H1 (cell line): ENCODE results near the gene RRAD. TPM values are rescaled to one million over a fixed set of nuclear protein-coding genes. Genes with fewer than 3 reads are reported as not detected.
A peak's percentile ranks its signal among the peaks of the same experiment; 100 is the strongest.

Experiments
- CTCF ChIA-PET: fragments of 300-600 bp; sonication (Branson Sonifier 250); formaldehyde crosslinking; loops from one replicate; lab custom pipeline; 2021; ENCODE audit not compliant: partially characterized antibody; lab: Charles Lee
- POLR2A ChIA-PET: fragments of 300-600 bp; sonication (Branson Sonifier 250); formaldehyde crosslinking; loops from one replicate; lab custom pipeline; 2021; ENCODE audit warnings: inconsistent platforms; ENCODE audit not compliant: partially characterized antibody; lab: Charles Lee
- DNase-seq, 2 experiments: peaks; one replicate each; pipeline versions ENCODE4 v3.0.0 to v3.0.0-alpha.2; 2010 to 2022; ENCODE audit warnings: low spot score in 2 of 2, low read depth in 1 of 2, mixed read lengths in 1 of 2
- FAIRE-seq: peaks from 2 replicates; lab custom pipeline; 2011; peaks lifted over from hg19 to GRCh38; lab: Jason Lieb, UNC
- H2AFZ ChIP-seq: 2 replicates; pipeline ENCODE4 v1.8.1; 2012; ENCODE audit warnings: low read length, inconsistent platforms
- H2AK5ac ChIP-seq: 2 replicates; pipeline ENCODE4 v1.6.1; 2013; ENCODE audit warnings: low read depth, low read length
- H2BK120ac ChIP-seq: replicated peaks from 2 replicates; pipeline ENCODE3; 2013; ENCODE audit warnings: low read depth, low read length, inconsistent platforms
- H2BK12ac ChIP-seq: 2 replicates; pipeline ENCODE4 v1.6.1; 2013; ENCODE audit warnings: low read depth, low read length
- H2BK15ac ChIP-seq: 2 replicates; pipeline ENCODE4 v1.6.1; 2013; ENCODE audit warnings: low read length
- H2BK20ac ChIP-seq: 2 replicates; pipeline ENCODE4 v1.6.1; 2013; ENCODE audit warnings: low read length
- H2BK5ac ChIP-seq: 2 replicates; pipeline ENCODE4 v1.6.1; 2013; ENCODE audit warnings: low read depth, low read length
- H3K14ac ChIP-seq: 2 replicates; pipeline ENCODE4 v1.6.1; 2013; ENCODE audit warnings: inconsistent platforms; ENCODE audit not compliant: insufficient read length
- H3K18ac ChIP-seq: 2 replicates; pipeline ENCODE4 v1.6.1; 2013; ENCODE audit warnings: low read length; ENCODE audit errors: extremely low read depth
- H3K23ac ChIP-seq: 2 replicates; pipeline ENCODE4 v1.6.1; 2013; ENCODE audit warnings: inconsistent platforms; ENCODE audit not compliant: insufficient read length
- H3K23me2 ChIP-seq: 2 replicates; pipeline ENCODE4 v1.6.1; 2013; ENCODE audit warnings: low read depth, low read length
- H3K27ac ChIP-seq: 2 replicates; pipeline ENCODE4 v1.6.1; 2011; ENCODE audit warnings: low read depth, low read length, inconsistent platforms
- H3K27me3 ChIP-seq, 4 experiments: replicated peaks in 1 of 4; 1 replicate in 1 of 4; 2 replicates in 3 of 4; pipeline versions ENCODE4 v1.6.1 to v1.8.1; 2011 to 2013; ENCODE audit warnings: low read length in 3 of 4, mild to moderate bottlenecking in 3 of 4, inconsistent platforms in 2 of 4, mixed read lengths in 2 of 4, moderate library complexity in 1 of 4; ENCODE audit not compliant: control insufficient read depth in 3 of 4, insufficient read depth in 3 of 4; ENCODE audit errors: extremely low read depth in 1 of 4
- H3K36me3 ChIP-seq, 4 experiments: 2 replicates each; pipeline versions ENCODE4 v1.6.1 to v1.8.1; 2011 to 2013; ENCODE audit warnings: mild to moderate bottlenecking in 4 of 4, low read length in 3 of 4, moderate library complexity in 2 of 4, control low read depth in 1 of 4, inconsistent platforms in 1 of 4; ENCODE audit not compliant: insufficient read depth in 4 of 4, control insufficient read depth in 2 of 4
- H3K4ac ChIP-seq: replicated peaks from 2 replicates; pipeline ENCODE3; 2013; ENCODE audit warnings: low read length, low read depth, mixed read lengths, inconsistent platforms; ENCODE audit not compliant: insufficient read length
- H3K4me1 ChIP-seq, 4 experiments: replicated peaks in 1 of 4; 1 replicate in 1 of 4; 2 replicates in 3 of 4; pipeline versions ENCODE4 v1.6.1 to v1.8.1; 2011 to 2013; ENCODE audit warnings: low read length in 3 of 4, inconsistent platforms in 2 of 4, mixed read lengths in 1 of 4; ENCODE audit not compliant: insufficient read depth in 4 of 4, control insufficient read depth in 3 of 4
- H3K4me2 ChIP-seq, 2 experiments: 2 replicates each; pipeline versions ENCODE4 v1.6.1 to v1.8.1; 2011 to 2013; ENCODE audit warnings: low read depth in 2 of 2, low read length in 2 of 2, control low read depth in 1 of 2, inconsistent platforms in 1 of 2, mild to moderate bottlenecking in 1 of 2; ENCODE audit not compliant: insufficient read depth in 1 of 2
- H3K4me3 ChIP-seq, 4 experiments: fragments of 200-600, 300-600 bp in 1 of 4; sonication (generic), shearing (Covaris generic), sonication (Bioruptor Twin) in 1 of 4; 2 replicates each; pipeline versions ENCODE4 v1.5.1 to v1.8.1; 2011 to 2016; ENCODE audit warnings: low read length in 4 of 4, low read depth in 3 of 4, control low read depth in 2 of 4, inconsistent platforms in 2 of 4, mild to moderate bottlenecking in 2 of 4, mixed read lengths in 1 of 4, moderate library complexity in 1 of 4; ENCODE audit not compliant: insufficient read depth in 2 of 4; ENCODE audit errors: extremely low read depth in 1 of 4
- H3K56ac ChIP-seq: replicated peaks from 2 replicates; pipeline ENCODE3; 2013; ENCODE audit warnings: low read depth, mild to moderate bottlenecking, mixed read lengths, low read length, inconsistent platforms; ENCODE audit not compliant: insufficient read length
- H3K79me1 ChIP-seq: 2 replicates; pipeline ENCODE4 v1.6.1; 2013; ENCODE audit warnings: low read depth, low read length, control low read depth
- H3K79me2 ChIP-seq, 2 experiments: 2 replicates each; pipeline versions ENCODE4 v1.6.1 to v1.8.1; 2012 to 2013; ENCODE audit warnings: low read length in 2 of 2, mild to moderate bottlenecking in 2 of 2, inconsistent platforms in 1 of 2; ENCODE audit not compliant: insufficient read depth in 2 of 2, control insufficient read depth in 1 of 2
- H3K9ac ChIP-seq, 4 experiments: replicated peaks in 1 of 4; 1 replicate in 1 of 4; 2 replicates in 3 of 4; pipeline versions ENCODE4 v1.6.1 to v1.8.1; 2011 to 2013; ENCODE audit warnings: low read depth in 3 of 4, low read length in 3 of 4, control low read depth in 2 of 4, mild to moderate bottlenecking in 2 of 4, moderate library complexity in 2 of 4, inconsistent platforms in 1 of 4; ENCODE audit errors: extremely low read depth in 1 of 4
- H3K9me3 ChIP-seq, 2 experiments: 2 replicates each; pipeline versions ENCODE4 v1.6.1 to v1.8.1; 2012 to 2013; ENCODE audit warnings: mild to moderate bottlenecking in 2 of 2, moderate library complexity in 2 of 2, control low read depth in 1 of 2, inconsistent platforms in 1 of 2, low read depth in 1 of 2, low read length in 1 of 2, mixed read lengths in 1 of 2; ENCODE audit not compliant: insufficient read depth in 2 of 2
- H4K20me1 ChIP-seq, 2 experiments: replicated peaks in 1 of 2; 2 replicates each; pipeline versions ENCODE3 to v1.8.1; 2011 to 2013; ENCODE audit warnings: inconsistent platforms in 2 of 2, low read length in 2 of 2, mild to moderate bottlenecking in 1 of 2; ENCODE audit not compliant: insufficient read depth in 2 of 2, control insufficient read depth in 1 of 2
- H4K5ac ChIP-seq: 2 replicates; pipeline ENCODE4 v1.6.1; 2013; ENCODE audit warnings: low read length, low read depth, mixed read lengths, inconsistent platforms; ENCODE audit not compliant: insufficient read length
- H4K8ac ChIP-seq: 2 replicates; pipeline ENCODE4 v1.8.0; 2013; ENCODE audit warnings: mild to moderate bottlenecking, moderate library complexity, low read length, inconsistent platforms; ENCODE audit not compliant: insufficient read depth; ENCODE audit errors: extremely low read depth
- H4K91ac ChIP-seq: replicated peaks from 2 replicates; pipeline ENCODE3; 2013; ENCODE audit warnings: low read length, mixed read lengths, inconsistent platforms; ENCODE audit not compliant: insufficient read length
- EZH2 ChIP-seq: fragments of 200-600 bp; sonication (generic); IDR thresholded peaks from 2 replicates; pipeline ENCODE4 v1.7.1; 2012; ENCODE audit warnings: low read depth, mild to moderate bottlenecking, moderate library complexity, low read length, inconsistent platforms; ENCODE audit not compliant: severe bottlenecking
- RNF2 ChIP-seq: fragments of 200-900, 300-1000 bp; sonication (generic); IDR thresholded peaks from 2 replicates; pipeline ENCODE4 v1.7.1; 2016; ENCODE audit warnings: borderline replicate concordance, low read depth, mild to moderate bottlenecking, antibody characterized with exemption, low read length; ENCODE audit not compliant: poor library complexity, severe bottlenecking; ENCODE audit errors: missing control alignments
- SUZ12 ChIP-seq: fragments of 200-600 bp; sonication (generic); IDR thresholded peaks from 2 replicates; pipeline ENCODE4 v1.6.1; 2012; ENCODE audit warnings: mild to moderate bottlenecking, inconsistent platforms, low read length, moderate library complexity, mixed read lengths
- TCF12 ChIP-seq: IDR thresholded peaks from 2 replicates; pipeline ENCODE4 v1.6.1; 2011; ENCODE audit warnings: low read depth, mild to moderate bottlenecking, low read length
- WGBS, 2 experiments: shearing (Covaris generic) in 1 of 2; methylation state at CpG; one replicate each; pipeline versions ENCODE4 v1.1.6 to v1.1.7; 2013 to 2015; ENCODE audit warnings: low lambda C conversion rate in 2 of 2, mixed read lengths in 2 of 2, inconsistent platforms in 1 of 2, low coverage in 1 of 2, missing lambda C conversion rate in 1 of 2; ENCODE audit not compliant: insufficient replicate concordance in 2 of 2, insufficient coverage in 1 of 2, insufficient read length in 1 of 2; ENCODE audit errors: extremely low coverage in 1 of 2, missing lambda C conversion rate in 1 of 2; 5-methylcytosine and 5-hydroxymethylcytosine counted together
- polyA plus RNA-seq, 7 experiments: library from polyadenylated mRNA; depleted of rRNA in 3 of 7; stranded (reverse) in 5 of 7; unstranded in 2 of 7; fragments of >200 nt in 5 of 7; fragments of 200-250 nt in 2 of 7; gene quantifications; 1 replicate in 5 of 7; 2 replicates in 1 of 7; 4 replicates in 1 of 7; pipeline versions ENCODE4 v1.2.1 to v1.2.3, GENCODE V29; 2011 to 2013; ENCODE audit warnings: missing spikeins in 2 of 7, mixed read lengths in 2 of 7
- total RNA-seq: library from RNA; stranded (reverse); fragmentation: NEBNext Ultra II Directional; extraction: Animal tissue kit (Norgen Biotek cat#: 25700); gene quantifications from 2 replicates; pipeline ENCODE4 v1.2.1, GENCODE V29; 2021

Gene RRAD
- total and polyA plus RNA-seq, 2 of the 8 experiments (the other 6 are each of a cell fraction or from before 2014, with no cell fraction given), result 0.17 TPM; not detected in 1

DNA sequence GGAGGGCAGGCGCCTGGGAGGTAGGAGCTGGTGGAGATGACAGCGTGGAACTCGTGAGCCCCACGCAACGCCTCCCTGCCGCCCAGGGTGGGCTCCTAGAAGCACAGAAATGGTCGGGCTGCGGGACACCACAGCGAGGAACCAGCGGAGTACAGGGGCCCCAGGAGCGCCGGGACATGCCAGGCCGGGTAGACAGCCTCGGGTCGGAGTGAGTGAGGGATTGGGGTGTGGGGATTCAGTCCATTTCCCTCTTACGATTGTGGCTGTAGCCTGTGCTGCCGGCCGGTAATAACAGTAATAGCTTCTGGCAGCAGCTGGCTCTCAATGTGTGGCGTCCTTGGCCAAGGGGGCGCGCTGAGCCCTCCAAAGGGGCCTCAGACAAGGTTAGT lies 23.5 kb upstream of the RRAD start:
- H3K9me3 ChIP-seq, result no peaks in the 10 kb centered on the region
- peaks cover 10 to 34% (median 32%) of the 10 kb centered on the region in 4 experiments for H3K27me3 ChIP-seq
- peaks cover 0 to 1% (median 0%) of the 10 kb centered on the region in 4 experiments; a peak in 1 of 8 replicates for H3K36me3 ChIP-seq
- H3K4me3 ChIP-seq, result peak overlapping the region in 1 of 4 experiments; percentile 53; a peak in 2 of 8 replicates
- 36% methylated on average over 15 of the region's 21 CpGs; no CpG with 5 or more reads in 1 of the 2 experiments for WGBS, 2 experiments
- H2AK5ac ChIP-seq, result no peak overlapping the region
- no peak overlapping the region for H3K18ac ChIP-seq
- no peak overlapping the region for H4K5ac ChIP-seq
- no peak overlapping the region for H3K23ac ChIP-seq
- peaks cover 0 to 1% of the 10 kb centered on the region in 2 experiments for H4K20me1 ChIP-seq
- H2BK12ac ChIP-seq, result no peak overlapping the region
- H3K79me2 ChIP-seq, result no peaks in the 10 kb centered on the region
- no peak overlapping the region for H3K27ac ChIP-seq
- no peak overlapping the region for H2BK5ac ChIP-seq
- no peaks in the 10 kb centered on the region for H3K79me1 ChIP-seq
- H3K9ac ChIP-seq, result no peak overlapping the region
- no peak overlapping the region for H2BK20ac ChIP-seq
- H3K56ac ChIP-seq, result no peak overlapping the region
- no peak overlapping the region for H4K8ac ChIP-seq
- TF ChIP-seq SUZ12, result peak; percentile 79; the same call in 1 of the 2 replicates
- TF ChIP-seq RNF2, result no peak
- TF ChIP-seq EZH2, result peak; percentile 75
- no peak for TF ChIP-seq TCF12
- H3K4ac ChIP-seq, result no peak overlapping the region
- H2BK15ac ChIP-seq, result no peak overlapping the region
- FAIRE-seq (no peak), DNase-seq (no peak)
- peaks cover 2% of the 10 kb centered on the region; the same call in 1 of the 2 replicates for H3K23me2 ChIP-seq
- no peak overlapping the region for H2BK120ac ChIP-seq
- ChIA-PET POLR2A (interaction anchor here (0.9 kb wide), 1 partner anchor 209 kb away, joined by 4 read pairs; no protein-coding TSS in a partner anchor), CTCF (interaction anchor here (1.3 to 3.3 kb wide), 4 partner anchors 9 to 54 kb away, joined by 3 to 14 read pairs (median 5); no protein-coding TSS in a partner anchor)
- peaks cover 0 to 5% (median 1%) of the 10 kb centered on the region in 4 experiments; a peak in 2 of 7 replicates for H3K4me1 ChIP-seq
- H2AFZ ChIP-seq, result no peak overlapping the region
- no peak overlapping the region for H3K14ac ChIP-seq
- H4K91ac ChIP-seq, result no peak overlapping the region
- peak overlapping the region; percentile 77 to 83 for H3K4me2 ChIP-seq
